GM23248 (cell line): ENCODE results near the gene PCCB. TPM values are rescaled to one million over a fixed set of nuclear protein-coding genes. Genes with fewer than 3 reads are reported as not detected.
A peak's percentile ranks its signal among the peaks of the same experiment; 100 is the strongest.
"Not testable (repeated sequence)": the region's sequence is repeated elsewhere in the genome, so short reads cannot be mapped to it uniquely, and the experiment has no call there.

ENCODE experiments used
- DNase-seq: peaks from one replicate; pipeline ENCODE4 v3.0.0-alpha.2; 2015
- H2AFZ ChIP-seq: fragments of 200-600 bp; sonication (generic); 2 replicates; pipeline ENCODE4 v1.6.1; 2016; ENCODE audit warnings: antibody characterized with exemption
- H3F3A ChIP-seq: fragments of 200-600 bp; sonication (generic); 2 replicates; pipeline ENCODE4 v1.6.1; 2016; ENCODE audit warnings: mild to moderate bottlenecking, antibody characterized with exemption, mixed run types; ENCODE audit not compliant: insufficient read depth
- H3K27ac ChIP-seq: fragments of 200-600 bp; sonication (generic); 2 replicates; pipeline ENCODE4 v1.5.1; 2016; ENCODE audit warnings: mild to moderate bottlenecking
- H3K27me3 ChIP-seq: fragments of 200-600 bp; sonication (generic); replicated peaks from 2 replicates; pipeline ENCODE4 v1.6.1; 2016; ENCODE audit warnings: mild to moderate bottlenecking; ENCODE audit not compliant: insufficient read depth
- H3K36me3 ChIP-seq: fragments of 200-600 bp; sonication (generic); 2 replicates; pipeline ENCODE4 v1.6.1; 2016; ENCODE audit warnings: low read depth, mild to moderate bottlenecking
- H3K4me1 ChIP-seq: fragments of 200-600 bp; sonication (generic); 2 replicates; pipeline ENCODE4 v1.6.1; 2016; ENCODE audit warnings: mild to moderate bottlenecking; ENCODE audit not compliant: insufficient read depth
- H3K4me2 ChIP-seq: fragments of 200-600 bp; sonication (generic); one replicate; pipeline ENCODE4 v1.6.1; 2016; ENCODE audit warnings: mild to moderate bottlenecking; ENCODE audit not compliant: unreplicated experiment
- H3K4me3 ChIP-seq: fragments of 200-600 bp; sonication (generic); 2 replicates; pipeline ENCODE4 v1.5.1; 2016; ENCODE audit warnings: mild to moderate bottlenecking
- H3K79me2 ChIP-seq: fragments of 200-600 bp; sonication (generic); 2 replicates; pipeline ENCODE4 v1.6.1; 2016; ENCODE audit warnings: mild to moderate bottlenecking; ENCODE audit not compliant: insufficient read depth
- H3K9ac ChIP-seq: fragments of 200-600 bp; sonication (generic); 2 replicates; pipeline ENCODE4 v1.6.1; 2016; ENCODE audit warnings: mild to moderate bottlenecking
- H3K9me2 ChIP-seq: fragments of 200-600 bp; sonication (generic); 2 replicates; pipeline ENCODE4 v1.6.1; 2016; ENCODE audit warnings: mixed run types, mild to moderate bottlenecking, moderate library complexity; ENCODE audit not compliant: insufficient read depth
- H3K9me3 ChIP-seq: fragments of 200-600 bp; sonication (generic); one replicate; pipeline ENCODE4 v1.6.1; 2017; ENCODE audit warnings: low read depth
- H4K20me1 ChIP-seq: fragments of 200-600 bp; sonication (generic); 2 replicates; pipeline ENCODE4 v1.6.0; 2016; ENCODE audit not compliant: insufficient read depth
- EZH2 ChIP-seq: fragments of 200-600 bp; sonication (generic); IDR thresholded peaks from 2 replicates; pipeline ENCODE4 v1.6.1; 2018; ENCODE audit warnings: antibody characterized with exemption, mild to moderate bottlenecking; ENCODE audit not compliant: insufficient read depth, poor library complexity, severe bottlenecking
- EZH2phosphoT487 ChIP-seq: fragments of 200-600 bp; sonication (generic); IDR thresholded peaks from 2 replicates; pipeline ENCODE4 v1.6.1; 2018; ENCODE audit warnings: antibody characterized with exemption, moderate library complexity, mild to moderate bottlenecking, low read depth; ENCODE audit not compliant: insufficient read depth
- WGBS, 2 experiments: methylation state at CpG; one replicate each; pipeline ENCODE4 v1.1.6; 2015 to 2017; ENCODE audit warnings: low lambda C conversion rate in 2 of 2, low coverage in 1 of 2; ENCODE audit errors: missing lambda C conversion rate in 2 of 2; 5-methylcytosine and 5-hydroxymethylcytosine counted together
- in situ Hi-C: fragments of 300-500 bp; cut with MboI; formaldehyde crosslinking; loops from 2 replicates; pipeline ENCODE4 v1.15.0; 2020
- polyA plus RNA-seq: library from polyadenylated mRNA; unstranded; fragments of >200 nt; fragmentation: Nextera tagmentation; extraction: Ambion mirVana; gene quantifications from 2 replicates; pipeline ENCODE4 v1.2.1, GENCODE V29; 2016
- total RNA-seq: library from RNA; depleted of rRNA; stranded (reverse); fragments of >200 nt; shearing (Covaris generic); gene quantifications from 2 replicates; pipeline ENCODE4 v1.2.3, GENCODE V29; 2014; rRNA removed

PCCB gene
- total RNA-seq (38.9 and 50.2 TPM in 2 replicates), polyA plus RNA-seq (35.0 and 35.8 TPM in 2 replicates)

GRCh38 chr3:136250059-136250902, at the start of gene PCCB:
PCCB (plus strand) TSS chr3:136250340; CDS start chr3:136250376, 36 bp downstream.
- Histone ChIP-seq H3F3A (0 out of 2 replicates have a peak, but pooled peaks cover 9% of the 10 kb centered on the region), H3K9me3 (no peaks in the 10 kb centered on the region), H3K9ac (peak within 1 kb of the TSS; percentile 78), H2AFZ (peak within 1 kb of the TSS; percentile 83), H4K20me1 (no peaks in the 10 kb centered on the region), H3K36me3 (no peaks in the 10 kb centered on the region), H3K9me2 (no peaks in the 10 kb centered on the region), H3K79me2 (peaks cover 32% of the 10 kb centered on the region), H3K4me2 (peak within 1 kb of the TSS; percentile 77), H3K4me1 (peaks cover 4% of the 10 kb centered on the region), H3K4me3 (peak within 1 kb of the TSS; percentile 74), H3K27ac (peak within 1 kb of the TSS; percentile 75), H3K27me3 (no peaks in the 10 kb centered on the region)
- WGBS, 2 experiments = 0 to 1% methylated on average over 51 to 60 of the region's 64 CpGs
- DNase-seq = peak; percentile 98
- in situ Hi-C loops = loop anchor here (10.0 kb wide), 1 partner anchor 165 kb away; no protein-coding TSS in a partner anchor
- TF ChIP-seq EZH2phosphoT487 (no peak), EZH2 (no peak)

GRCh38 chr3:136207489-136208115, 42.5 kb upstream of the PCCB start:
- TF ChIP-seq EZH2phosphoT487 = no peak
- no peak for TF ChIP-seq EZH2

GRCh38 chr3:136209921-136210320, 40.2 kb upstream of the PCCB start:
- Histone ChIP-seq H3F3A (no peaks in the 10 kb centered on the region), H3K4me3 (no peak overlapping the region), H3K79me2 (no peaks in the 10 kb centered on the region), H3K27ac (no peak overlapping the region), H3K27me3 (no peaks in the 10 kb centered on the region), H3K4me2 (peak overlapping the region; percentile 9), H3K9me3 (no peaks in the 10 kb centered on the region), H2AFZ (no peak overlapping the region), H4K20me1 (no peaks in the 10 kb centered on the region), H3K9me2 (no peaks in the 10 kb centered on the region), H3K36me3 (no peaks in the 10 kb centered on the region), H3K9ac (no peak overlapping the region), H3K4me1 (peaks cover 9% of the 10 kb centered on the region)
- in situ Hi-C loops = no loop called here
- peak; percentile 32 for DNase-seq
- no peak for TF ChIP-seq EZH2
- TF ChIP-seq EZH2phosphoT487 = no peak

More at GRCh38 chr3:136207489-136208115, 42.5 kb upstream of the PCCB start:
- Histone ChIP-seq H3K79me2 (no peaks in the 10 kb centered on the region), H3K9me2 (no peaks in the 10 kb centered on the region), H3K27ac (no peak overlapping the region), H3F3A (no peaks in the 10 kb centered on the region), H3K4me2 (no peak overlapping the region), H3K4me1 (peaks cover 9% of the 10 kb centered on the region), H4K20me1 (no peaks in the 10 kb centered on the region), H3K9me3 (no peaks in the 10 kb centered on the region), H3K36me3 (no peaks in the 10 kb centered on the region), H3K4me3 (no peak overlapping the region), H2AFZ (no peak overlapping the region), H3K27me3 (no peaks in the 10 kb centered on the region), H3K9ac (no peak overlapping the region)
- in situ Hi-C loops = no loop called here
- DNase-seq = no peak
- 51 to 57% methylated on average over 4 of the region's 4 CpGs for WGBS, 2 experiments

- 52 to 65% methylated on average over 2 of the region's 2 CpGs for WGBS, 2 experiments
- TF ChIP-seq EZH2phosphoT487 (no peak), EZH2 (no peak)
- in situ Hi-C loops = no loop called here
Observed at GRCh38 chr3:136211547-136211946, 38.6 kb upstream of the PCCB start.

GRCh38 chr3:136222746-136223145, 27.4 kb upstream of the PCCB start:
- H3K4me3 ChIP-seq, H3F3A ChIP-seq, H4K20me1 ChIP-seq, H3K9ac ChIP-seq, H3K9me3 ChIP-seq, H3K4me2 ChIP-seq, H3K4me1 ChIP-seq, H3K36me3 ChIP-seq, H2AFZ ChIP-seq, in situ Hi-C loops, H3K27me3 ChIP-seq, H3K9me2 ChIP-seq, H3K79me2 ChIP-seq, H3K27ac ChIP-seq: not testable (repeated sequence)
- peak; percentile 28 for DNase-seq
- 73 to 91% methylated on average over 3 to 4 of the region's 4 CpGs for WGBS, 2 experiments

More at GRCh38 chr3:136211547-136211946, 38.6 kb upstream of the PCCB start:
- H3F3A ChIP-seq = no peaks in the 10 kb centered on the region
- H3K4me2 ChIP-seq = no peak overlapping the region
- H3K27me3 ChIP-seq = no peaks in the 10 kb centered on the region
- DNase-seq = no peak
- H3K9me2 ChIP-seq = no peaks in the 10 kb centered on the region
- H4K20me1 ChIP-seq = no peaks in the 10 kb centered on the region
- peaks cover 9% of the 10 kb centered on the region for H3K4me1 ChIP-seq
- H3K9me3 ChIP-seq = no peaks in the 10 kb centered on the region
- no peak overlapping the region for H3K9ac ChIP-seq
- peak overlapping the region; percentile 41; the same call in 1 of the 2 replicates for H2AFZ ChIP-seq
- H3K4me3 ChIP-seq = no peak overlapping the region
- H3K79me2 ChIP-seq = no peaks in the 10 kb centered on the region
- H3K36me3 ChIP-seq = no peaks in the 10 kb centered on the region
- H3K27ac ChIP-seq = no peak overlapping the region
